ACC112 (cell line): ENCODE data around the gene KRTAP13-2.

ENCODE experiments used
- H2AFZ ChIP-seq: fragments of 200-600 bp; sonication (generic); one replicate; pipeline ENCODE4 v1.6.0; 2017; ENCODE audit warnings: antibody characterized with exemption, low read length; ENCODE audit not compliant: unreplicated experiment
- H3K27ac ChIP-seq: fragments of 200-600 bp; sonication (generic); 2 replicates; pipeline ENCODE4 v1.5.1; 2014; ENCODE audit warnings: low read depth, mild to moderate bottlenecking, antibody characterized with exemption, low read length, moderate library complexity
- H3K27me3 ChIP-seq: fragments of 200-600 bp; sonication (generic); 2 replicates; pipeline ENCODE4 v1.6.1; 2014; ENCODE audit warnings: mild to moderate bottlenecking, antibody characterized with exemption, low read length, moderate library complexity, mixed read lengths; ENCODE audit not compliant: insufficient read depth
- H3K36me3 ChIP-seq: fragments of 200-600 bp; sonication (generic); 2 replicates; pipeline ENCODE4 v1.6.1; 2016; ENCODE audit warnings: mild to moderate bottlenecking, antibody characterized with exemption, low read length, moderate library complexity, mixed read lengths; ENCODE audit not compliant: insufficient read depth
- H3K4me1 ChIP-seq: fragments of 200-600 bp; sonication (generic); one replicate; pipeline ENCODE4 v1.6.1; 2016; ENCODE audit warnings: low read length, mixed read lengths; ENCODE audit not compliant: insufficient read depth, unreplicated experiment, control insufficient read depth
- H3K4me3 ChIP-seq: fragments of 200-600 bp; sonication (generic); 2 replicates; pipeline ENCODE4 v1.5.1; 2014; ENCODE audit warnings: mild to moderate bottlenecking, low read depth, low read length
- H3K79me2 ChIP-seq: fragments of 200-600 bp; sonication (generic); one replicate; pipeline ENCODE4 v1.6.0; 2016; ENCODE audit warnings: low read length; ENCODE audit not compliant: control insufficient read depth, unreplicated experiment, insufficient read depth

The KRTAP13-2 gene, protein sequence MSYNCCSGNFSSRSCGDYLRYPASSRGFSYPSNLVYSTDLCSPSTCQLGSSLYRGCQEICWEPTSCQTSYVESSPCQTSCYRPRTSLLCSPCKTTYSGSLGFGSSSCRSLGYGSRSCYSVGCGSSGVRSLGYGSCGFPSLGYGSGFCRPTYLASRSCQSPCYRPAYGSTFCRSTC

GRCh38 chr21:30372139-30372770 is at the start of gene KRTAP13-2:
KRTAP13-2 (minus strand) TSS chr21:30372271; CDS start chr21:30372213, 58 bp downstream.
- no peak within 1 kb of the TSS for H2AFZ ChIP-seq
- H3K36me3 ChIP-seq: no peaks in the 10 kb centered on the region
- no peaks in the 10 kb centered on the region for H3K27me3 ChIP-seq
- H3K4me3 ChIP-seq: no peak within 1 kb of the TSS
- no peaks in the 10 kb centered on the region for H3K79me2 ChIP-seq
- no peak within 1 kb of the TSS for H3K27ac ChIP-seq
- H3K4me1 ChIP-seq: no peaks in the 10 kb centered on the region

GRCh38 chr21:30415993-30416392 is 43.9 kb upstream of the KRTAP13-2 start:
- Histone ChIP-seq H3K79me2 (no peaks in the 10 kb centered on the region), H2AFZ (no peak overlapping the region), H3K27ac (no peak overlapping the region), H3K36me3 (no peaks in the 10 kb centered on the region), H3K27me3 (no peaks in the 10 kb centered on the region), H3K4me3 (no peak overlapping the region), H3K4me1 (no peaks in the 10 kb centered on the region)

- no peaks in the 10 kb centered on the region for H3K79me2 ChIP-seq
- H3K4me3 ChIP-seq: no peak overlapping the region
- no peaks in the 10 kb centered on the region for H3K36me3 ChIP-seq
- no peak overlapping the region for H3K27ac ChIP-seq
- H3K27me3 ChIP-seq: no peaks in the 10 kb centered on the region
- H3K4me1 ChIP-seq: no peaks in the 10 kb centered on the region
- H2AFZ ChIP-seq: no peak overlapping the region
Observed at GRCh38 chr21:30408782-30409494, 36.9 kb upstream of the KRTAP13-2 start.

DNA sequence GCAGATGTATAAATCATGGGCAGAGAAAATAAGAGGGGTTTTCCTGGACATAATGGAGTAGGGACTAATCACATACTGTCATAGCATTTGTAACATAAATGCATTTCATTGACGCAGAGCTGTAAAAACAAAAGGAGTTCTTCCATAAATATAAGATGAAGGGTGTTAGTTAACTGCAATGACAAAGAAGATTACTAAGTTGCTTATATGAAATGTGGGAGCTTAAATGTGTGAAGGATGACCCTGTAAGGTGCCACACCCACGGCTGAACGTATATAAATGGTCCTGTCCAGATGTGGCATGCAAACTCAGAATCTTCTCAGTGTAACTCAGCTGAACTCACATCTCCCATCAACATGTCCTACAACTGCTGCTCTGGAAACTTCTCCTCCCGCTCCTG is 23.7 kb upstream of the KRTAP13-2 start, which contains the start of gene KRTAP13-1:
TSS of gene KRTAP13-1 (plus strand) at position 301 of the 400 bp plus-strand sequence. CDS start at position 357, 56 bp downstream.
- Histone ChIP-seq H3K79me2 (no peaks in the 10 kb centered on the region), H3K4me3 (no peak within 1 kb of the TSS), H3K36me3 (no peaks in the 10 kb centered on the region), H3K4me1 (no peaks in the 10 kb centered on the region), H3K27ac (no peak within 1 kb of the TSS), H2AFZ (no peak within 1 kb of the TSS), H3K27me3 (no peaks in the 10 kb centered on the region)

GRCh38 chr21:30391492-30392025 is 19.5 kb upstream of the KRTAP13-2 start:
- no peaks in the 10 kb centered on the region for H3K79me2 ChIP-seq
- H2AFZ ChIP-seq: no peak overlapping the region
- no peak overlapping the region for H3K4me3 ChIP-seq
- no peaks in the 10 kb centered on the region for H3K4me1 ChIP-seq
- H3K36me3 ChIP-seq: no peaks in the 10 kb centered on the region
- no peak overlapping the region for H3K27ac ChIP-seq
- H3K27me3 ChIP-seq: no peaks in the 10 kb centered on the region

DNA sequence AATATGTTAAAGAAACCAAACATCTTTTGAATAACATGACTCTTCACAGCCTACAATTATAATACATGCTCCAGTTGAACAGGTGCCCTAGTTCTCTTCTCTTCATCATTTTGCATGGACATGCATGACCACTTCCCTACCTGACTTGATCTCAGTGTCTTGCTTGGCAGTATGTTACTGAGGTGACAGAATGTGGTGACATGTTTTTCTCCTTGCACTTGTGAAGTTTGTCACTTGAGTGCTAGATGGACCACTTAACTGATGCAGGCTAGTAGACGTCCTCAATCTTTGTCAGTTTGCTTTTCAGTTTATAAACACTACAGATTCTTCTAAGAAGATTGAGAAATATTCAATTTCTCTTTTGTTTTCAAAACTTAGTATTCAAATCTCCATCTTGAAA is 10.1 kb upstream of the KRTAP13-2 start:
- Histone ChIP-seq H3K36me3 (no peaks in the 10 kb centered on the region), H3K4me1 (no peaks in the 10 kb centered on the region), H3K4me3 (no peak overlapping the region), H2AFZ (no peak overlapping the region), H3K27ac (no peak overlapping the region), H3K79me2 (no peaks in the 10 kb centered on the region), H3K27me3 (no peaks in the 10 kb centered on the region)

DNA sequence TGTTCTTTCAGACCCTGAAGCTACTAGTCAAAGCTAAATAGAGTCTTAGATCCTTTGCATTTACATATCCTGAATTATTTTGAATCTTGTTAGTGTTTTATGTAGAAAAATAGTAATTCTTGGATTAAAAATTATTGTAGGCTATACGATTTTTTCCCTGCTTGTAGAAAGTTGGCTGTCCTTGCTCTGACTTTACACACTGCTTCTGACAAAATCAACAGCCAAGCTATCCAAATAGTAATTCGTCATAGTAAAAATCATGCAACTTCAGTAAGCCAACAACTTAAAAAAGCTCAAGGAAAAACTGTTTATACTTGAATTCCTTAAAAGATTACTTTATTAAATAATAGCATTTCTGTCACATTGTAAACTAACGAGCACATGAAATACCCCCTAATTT is 16.2 kb downstream of the KRTAP13-2 start:
- Histone ChIP-seq H3K36me3 (no peaks in the 10 kb centered on the region), H2AFZ (no peak overlapping the region), H3K79me2 (no peaks in the 10 kb centered on the region), H3K4me1 (no peaks in the 10 kb centered on the region), H3K27me3 (no peaks in the 10 kb centered on the region), H3K4me3 (no peak overlapping the region), H3K27ac (no peak overlapping the region)

DNA sequence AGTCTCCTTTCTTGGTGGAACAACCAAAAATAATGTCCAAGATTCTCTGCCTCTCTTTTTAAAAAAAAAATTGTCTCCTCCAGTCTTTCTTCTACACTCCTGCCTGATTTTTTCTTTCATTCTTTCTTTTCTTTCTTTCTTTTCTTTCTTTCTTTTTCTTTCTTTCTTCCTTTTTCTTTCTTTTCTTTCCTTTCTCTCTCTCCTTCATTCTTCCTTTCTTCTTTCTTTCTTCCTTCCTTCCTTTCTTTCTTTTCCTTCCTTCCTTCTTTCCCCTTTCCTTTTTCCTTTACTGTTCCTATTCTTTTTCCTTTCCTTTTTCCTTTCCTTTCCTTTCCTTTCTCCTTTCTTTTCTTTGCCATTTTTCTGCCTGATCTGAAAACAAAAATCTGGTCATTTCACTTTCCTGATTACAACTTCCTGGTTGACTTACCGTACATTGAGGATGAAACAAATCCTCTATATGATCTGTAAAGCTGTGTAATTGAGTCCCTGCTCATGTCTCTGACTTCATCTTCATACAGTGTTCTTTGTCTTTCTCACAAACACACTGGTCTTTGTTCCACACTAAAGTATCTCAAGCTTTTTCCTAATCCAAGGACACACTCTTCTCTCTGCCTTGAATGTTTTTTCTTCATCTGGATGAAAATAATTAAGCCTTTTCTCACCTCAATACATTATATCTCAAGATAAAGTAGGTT is 17.6 kb downstream of the KRTAP13-2 start:
- no peak overlapping the region for H2AFZ ChIP-seq
- H3K27ac ChIP-seq: no peak overlapping the region
- no peak overlapping the region for H3K4me3 ChIP-seq
- H3K27me3 ChIP-seq: no peaks in the 10 kb centered on the region
- no peaks in the 10 kb centered on the region for H3K4me1 ChIP-seq
- H3K36me3 ChIP-seq: no peaks in the 10 kb centered on the region
- no peaks in the 10 kb centered on the region for H3K79me2 ChIP-seq

GRCh38 chr21:30351534-30351933 is 20.5 kb downstream of the KRTAP13-2 start:
- no peaks in the 10 kb centered on the region for H3K27me3 ChIP-seq
- H3K4me3 ChIP-seq: no peak overlapping the region
- H2AFZ ChIP-seq: no peak overlapping the region
- H3K4me1 ChIP-seq: no peaks in the 10 kb centered on the region
- H3K27ac ChIP-seq: no peak overlapping the region
- H3K36me3 ChIP-seq: no peaks in the 10 kb centered on the region
- no peaks in the 10 kb centered on the region for H3K79me2 ChIP-seq

- H3K4me3 ChIP-seq: no peak overlapping the region
- H2AFZ ChIP-seq: no peak overlapping the region
- no peaks in the 10 kb centered on the region for H3K4me1 ChIP-seq
- no peaks in the 10 kb centered on the region for H3K79me2 ChIP-seq
- no peaks in the 10 kb centered on the region for H3K27me3 ChIP-seq
- H3K36me3 ChIP-seq: no peaks in the 10 kb centered on the region
- H3K27ac ChIP-seq: no peak overlapping the region
Observed at GRCh38 chr21:30349572-30349971, 22.5 kb downstream of the KRTAP13-2 start.
